Gastrocnemius medialis (tissue), 4 donors: ENCODE measurements around the gene APLP2. TPM values are rescaled to one million over a fixed set of nuclear protein-coding genes. Genes with fewer than 3 reads are reported as not detected.

Experiments
- ATAC-seq, 2 donors: fragments of 150-250 bp; one replicate each; pipeline ENCODE4 v1.9.1; 2016
- DNase-seq, 2 donors: peaks; one replicate each; pipeline ENCODE4 v3.0.0-alpha.2; 2019
- H3K27ac ChIP-seq, 4 donors: fragments of 200-600 bp; sonication (generic); 1 replicate in 1 of 4; 2 replicates in 3 of 4; pipeline ENCODE4 v1.5.1; 2016 to 2018; ENCODE audit warnings: mild to moderate bottlenecking in 2 of 4, moderate library complexity in 1 of 4
- H3K27me3 ChIP-seq, 3 donors: fragments of 200-600 bp; sonication (generic) in 2 of 3; 1 replicate in 1 of 3; 2 replicates in 2 of 3; pipeline versions ENCODE4 v1.5.1 to v1.6.0; 2016 to 2019; ENCODE audit warnings: mild to moderate bottlenecking in 1 of 3, moderate library complexity in 1 of 3
- H3K36me3 ChIP-seq, 2 donors: fragments of 200-600 bp; sonication (generic) in 1 of 2; one replicate each; pipeline ENCODE4 v1.5.1; 2017 to 2018
- H3K4me1 ChIP-seq, 2 donors: fragments of 200-600 bp; sonication (generic) in 1 of 2; one replicate each; pipeline ENCODE4 v1.5.1; 2016 to 2017; ENCODE audit warnings: mild to moderate bottlenecking in 2 of 2
- H3K4me3 ChIP-seq, 4 donors: fragments of 200-600 bp; sonication (generic) in 3 of 4; 1 replicate in 1 of 4; 2 replicates in 3 of 4; pipeline ENCODE4 v1.5.1; 2016 to 2019; ENCODE audit warnings: mild to moderate bottlenecking in 2 of 4
- H3K9me3 ChIP-seq, 3 donors: fragments of 200-600 bp; sonication (generic) in 2 of 3; 1 replicate in 1 of 3; 2 replicates in 2 of 3; pipeline ENCODE4 v1.5.1; 2016 to 2019
- CTCF ChIP-seq, 5 experiments: fragments of 450-650 bp in 3 of 5; fragments of 200-600 bp in 2 of 5; sonication (generic) in 2 of 5; IDR thresholded peaks in 4 of 5; conservative IDR thresholded peaks in 1 of 5; 1 replicate in 4 of 5; 2 replicates in 1 of 5; pipeline ENCODE4 v1.5.1; 2016 to 2019; ENCODE audit warnings: antibody characterized with exemption in 5 of 5, mild to moderate bottlenecking in 3 of 5, moderate library complexity in 3 of 5
- POLR2A ChIP-seq, 2 donors: fragments of 450-650 bp; IDR thresholded peaks; one replicate each; pipeline ENCODE4 v1.6.1; 2017; ENCODE audit warnings: antibody characterized with exemption in 2 of 2, mild to moderate bottlenecking in 2 of 2, moderate library complexity in 2 of 2
- in situ Hi-C, 4 donors: fragments of 200-750 bp; cut with MboI; loops; one replicate each; pipeline versions ENCODE4 v1.15.0 to v1.8.0; 2017; ENCODE audit warnings: low sequenced_read_pairs in 4 of 4
- intact Hi-C: fragments of 100-400 bp; cut with DNase I; formaldehyde crosslinking; loops from one replicate; pipeline ENCODE4 v1.15.1; 2023; ENCODE audit warnings: low total_unique reads
- total RNA-seq, 4 donors: library from RNA; depleted of rRNA; stranded (reverse); fragments of >200 nt; gene quantifications; one replicate each; pipeline versions ENCODE4 v1.1.0 to v1.2.3, GENCODE V29; 2016

Gene APLP2
- total RNA-seq, 4 donors from 2014 or later: 80.4 to 110 (median 82.1) TPM

GRCh38 chr11:130076778-130077481 lies 7.2 kb downstream of the APLP2 start:
- Histone ChIP-seq H3K36me3 (no peaks in the 10 kb centered on the region), H3K27me3 (no peaks in the 10 kb centered on the region), H3K4me1 (peaks cover 15% of the 10 kb centered on the region in 2 donors), H3K4me3 (no peak overlapping the region), H3K9me3 (no peaks in the 10 kb centered on the region), H3K27ac (no peak overlapping the region)
- TF ChIP-seq CTCF (IDR thresholded peaks at IDR 0.05 in 4 of 5, conservative IDR thresholded peaks at IDR 0.05 in 1 of 5) (no peak), POLR2A (IDR thresholded peaks at IDR 0.05) (no peak)
- ATAC-seq (no peak), DNase-seq (no peak)
- intact Hi-C loops: loop anchor here (10.0 kb wide), 1 partner anchor 238 kb away; the partner anchor contains the start of gene ZBTB44
- in situ Hi-C loops: loop anchor here in 2 of 4 donors (10.0 kb wide), 2 partner anchors 48 to 72 kb away; partner anchors contain the start of gene PRDM10 (in 1 of the 2)

GRCh38 chr11:130077671-130078070 lies 8.0 kb downstream of the APLP2 start:
- intact Hi-C loops: loop anchor here (10.0 kb wide), 1 partner anchor 237 kb away; the partner anchor contains the start of gene ZBTB44
- in situ Hi-C loops: loop anchor here in 2 of 4 donors (10.0 kb wide), 2 partner anchors 47 to 73 kb away; partner anchors contain the start of gene PRDM10 (in 1 of the 2)

GRCh38 chr11:130078080-130078479 lies 8.4 kb downstream of the APLP2 start:
- in situ Hi-C loops: loop anchor here in 2 of 4 donors (10.0 kb wide), 2 partner anchors 47 to 73 kb away; partner anchors contain the start of gene PRDM10 (in 1 of the 2)
- TF ChIP-seq CTCF (IDR thresholded peaks at IDR 0.05 in 4 of 5, conservative IDR thresholded peaks at IDR 0.05 in 1 of 5) (no peak), POLR2A (IDR thresholded peaks at IDR 0.05) (no peak)
- no peak overlapping the region for H3K27ac ChIP-seq
- no peaks in the 10 kb centered on the region for H3K27me3 ChIP-seq
- H3K9me3 ChIP-seq: no peaks in the 10 kb centered on the region
- intact Hi-C loops: loop anchor here (10.0 kb wide), 1 partner anchor 237 kb away; the partner anchor contains the start of gene ZBTB44
- no peak for DNase-seq
- no peaks in the 10 kb centered on the region for H3K36me3 ChIP-seq
- peaks cover 7 to 11% of the 10 kb centered on the region in 2 donors for H3K4me1 ChIP-seq
- H3K4me3 ChIP-seq: no peak overlapping the region
- ATAC-seq: no peak

More at GRCh38 chr11:130077671-130078070, 8.0 kb downstream of the APLP2 start:
- ATAC-seq (no peak), DNase-seq (no peak)
- H3K4me3 ChIP-seq: no peak overlapping the region
- peaks cover 7 to 11% of the 10 kb centered on the region in 2 donors for H3K4me1 ChIP-seq
- TF ChIP-seq CTCF (IDR thresholded peaks at IDR 0.05 in 4 of 5, conservative IDR thresholded peaks at IDR 0.05 in 1 of 5) (no peak), POLR2A (IDR thresholded peaks at IDR 0.05) (no peak)
- H3K9me3 ChIP-seq: no peaks in the 10 kb centered on the region
- H3K27ac ChIP-seq: no peak overlapping the region
- H3K36me3 ChIP-seq: no peaks in the 10 kb centered on the region
- H3K27me3 ChIP-seq: no peaks in the 10 kb centered on the region

- Histone ChIP-seq H3K36me3 (no peaks in the 10 kb centered on the region), H3K27ac (no peak overlapping the region), H3K4me3 (no peak overlapping the region), H3K4me1 (peaks cover 33 to 37% of the 10 kb centered on the region in 2 donors), H3K9me3 (no peaks in the 10 kb centered on the region), H3K27me3 (no peaks in the 10 kb centered on the region)
- intact Hi-C loops: no loop called here
- in situ Hi-C loops: no loop called here
- DNase-seq (no peak), ATAC-seq (no peak)
- TF ChIP-seq POLR2A (IDR thresholded peaks at IDR 0.05) (no peak), CTCF (IDR thresholded peaks at IDR 0.05 in 4 of 5, conservative IDR thresholded peaks at IDR 0.05 in 1 of 5) (no peak)
Measured at GRCh38 chr11:130085671-130086290, 16.1 kb downstream of the APLP2 start.
